ENCODE data around the gene SEMA5A.

- no peak for TF ChIP-seq CTCF (IDR thresholded peaks at IDR 0.05; ENCODE audit: low read length)
- no peak for TF ChIP-seq EZH2 (optimal IDR thresholded peaks at IDR 0.05; ENCODE audit: low read depth, low read length)
Observed at GRCh38 chr5:9549941-9550340, 4.1 kb upstream of the SEMA5A start.

Measured in MM.1S (cell line).